DMS153 treated with DMSO at 0.1 percent for 48 hours (cell line): ENCODE measurements around the gene SNTG2.

Source experiments
- DNase-seq: peaks from one replicate; lab custom pipeline; 2025; ENCODE audit not compliant: unreplicated experiment; lab: John Stamatoyannopoulos, UW

The SNTG2 gene

DNA sequence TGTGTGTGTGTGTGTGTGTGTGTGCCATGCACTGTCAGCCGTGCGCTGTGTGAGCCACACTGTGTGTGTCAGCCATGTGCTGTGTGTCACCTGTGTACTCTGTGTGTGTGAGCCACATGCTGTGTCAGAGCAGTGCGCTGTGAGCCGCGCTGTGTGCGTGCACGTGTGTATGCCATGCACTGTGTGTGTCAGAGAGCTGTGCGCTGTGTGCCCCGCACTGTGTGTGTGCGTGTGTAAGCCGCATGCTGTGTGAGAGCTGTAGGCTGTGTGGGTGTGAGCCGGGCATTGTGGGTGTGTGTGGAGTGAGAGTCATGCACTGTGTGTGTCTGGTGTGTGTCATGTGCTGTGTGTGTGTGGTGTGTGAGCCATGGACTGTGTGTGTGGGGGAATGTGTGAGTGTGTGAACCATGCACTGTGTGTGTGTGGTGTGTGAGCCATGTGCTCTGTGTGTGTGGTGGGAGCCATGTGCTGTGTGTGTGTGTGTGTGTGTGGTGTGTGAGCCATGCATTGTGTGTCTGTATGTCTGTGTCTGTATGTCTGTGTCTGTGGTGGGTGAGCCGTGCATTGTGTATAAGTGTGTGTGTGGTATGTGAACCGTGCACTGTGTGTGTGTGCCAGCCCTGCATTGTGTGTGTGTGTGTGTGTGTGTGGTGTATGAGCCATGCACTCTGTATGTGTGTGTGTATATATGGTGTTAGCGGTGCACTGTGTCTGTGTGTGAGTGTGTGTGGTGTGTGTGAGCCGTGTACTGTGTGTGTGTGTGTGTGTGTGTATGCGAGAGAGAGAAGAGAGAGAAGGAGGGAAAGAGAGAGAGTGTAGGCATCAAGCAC lies 356.3 kb downstream of the SNTG2 start:
- DNase-seq = no peak

GRCh38 chr2:1307670-1308069 lies 357.0 kb downstream of the SNTG2 start:
- DNase-seq = no peak

- DNase-seq = no peak
Measured at GRCh38 chr2:1308678-1309077, 358.0 kb downstream of the SNTG2 start.

DNA sequence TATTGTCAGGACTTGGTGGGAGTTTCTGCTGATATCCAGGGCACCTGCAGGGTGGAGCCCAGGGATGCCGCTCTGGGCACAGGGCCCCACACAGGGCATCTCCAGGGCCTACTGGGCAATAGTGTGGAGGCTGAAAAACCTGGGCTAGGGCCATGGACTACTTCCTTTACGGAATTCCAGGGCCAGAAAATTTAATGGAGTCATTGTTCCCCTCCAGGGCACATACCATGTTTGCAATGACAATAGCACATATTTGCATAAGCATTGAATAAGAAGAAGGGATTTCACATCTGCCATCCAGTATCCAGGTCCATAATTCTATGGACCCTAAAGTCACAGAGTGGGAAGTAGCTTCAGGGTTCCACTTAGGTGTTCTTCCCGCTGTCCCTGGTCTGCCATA lies 358.9 kb downstream of the SNTG2 start:
- no peak for DNase-seq

DNA sequence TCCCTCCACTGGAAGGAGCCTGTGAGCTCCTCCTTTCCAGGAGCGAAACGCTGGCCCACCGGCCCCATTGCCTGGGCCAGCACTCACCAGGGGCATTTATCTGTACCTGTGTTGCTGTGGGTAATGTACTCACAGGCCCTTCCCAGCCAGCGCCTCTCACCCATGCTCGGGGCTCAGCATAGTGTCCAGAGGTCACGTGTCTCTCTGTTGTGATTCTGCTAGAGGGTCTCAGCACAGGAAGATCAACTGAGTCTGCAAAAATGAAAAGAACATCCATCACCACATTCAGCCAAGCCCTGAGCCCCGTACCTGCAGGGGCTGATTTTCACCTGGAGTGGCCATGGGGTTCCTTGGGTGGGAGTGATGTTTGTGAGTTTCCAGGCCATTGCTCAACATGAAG lies 359.6 kb downstream of the SNTG2 start:
- no peak for DNase-seq

- DNase-seq = no peak
Measured at GRCh38 chr2:1310866-1311265, 360.2 kb downstream of the SNTG2 start.

GRCh38 chr2:1313240-1313924 lies 362.7 kb downstream of the SNTG2 start:
- DNase-seq = no peak

GRCh38 chr2:1314254-1314653 lies 363.6 kb downstream of the SNTG2 start:
- DNase-seq = no peak

GRCh38 chr2:1318366-1319009 lies 367.8 kb downstream of the SNTG2 start:
- no peak for DNase-seq

DNA sequence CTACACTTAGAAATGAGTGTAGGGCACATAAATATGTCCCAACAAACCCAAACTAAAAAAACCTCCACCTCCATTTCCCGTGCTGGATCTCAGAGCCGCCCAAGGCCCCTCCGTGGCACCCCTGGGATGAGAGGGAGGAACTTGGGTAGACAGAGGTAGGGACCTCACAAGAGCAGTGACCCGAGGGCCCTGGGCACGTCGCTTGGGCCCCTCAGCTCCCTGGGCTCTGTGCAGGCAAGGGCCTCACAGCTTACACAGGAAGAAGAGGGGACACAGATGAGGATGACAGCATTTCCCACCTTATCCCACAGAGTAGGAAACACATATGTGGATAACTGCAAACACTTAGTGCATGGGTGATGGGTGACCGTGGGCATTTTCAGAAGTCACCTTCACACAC lies 368.7 kb downstream of the SNTG2 start:
- DNase-seq = no peak

DNA sequence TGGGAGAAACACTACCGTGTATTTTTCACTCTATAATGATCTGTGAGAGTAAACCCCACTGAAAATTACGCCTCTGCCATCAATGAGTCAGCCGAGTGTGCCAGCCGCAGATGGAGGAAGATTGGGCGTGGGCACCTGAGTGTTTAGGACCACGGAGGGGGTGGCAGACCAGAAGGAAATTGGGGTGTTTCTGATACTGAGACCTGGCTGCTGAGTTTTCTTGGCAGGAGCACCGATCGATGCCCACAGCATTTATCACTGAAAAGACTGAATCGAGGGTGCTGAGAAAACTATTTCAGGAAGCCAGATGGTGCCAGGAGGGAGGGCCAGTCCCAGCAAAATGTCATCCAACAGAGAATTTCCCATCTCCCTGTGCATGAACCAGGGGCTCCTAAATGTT lies 370.7 kb downstream of the SNTG2 start:
- DNase-seq = no peak

DNA sequence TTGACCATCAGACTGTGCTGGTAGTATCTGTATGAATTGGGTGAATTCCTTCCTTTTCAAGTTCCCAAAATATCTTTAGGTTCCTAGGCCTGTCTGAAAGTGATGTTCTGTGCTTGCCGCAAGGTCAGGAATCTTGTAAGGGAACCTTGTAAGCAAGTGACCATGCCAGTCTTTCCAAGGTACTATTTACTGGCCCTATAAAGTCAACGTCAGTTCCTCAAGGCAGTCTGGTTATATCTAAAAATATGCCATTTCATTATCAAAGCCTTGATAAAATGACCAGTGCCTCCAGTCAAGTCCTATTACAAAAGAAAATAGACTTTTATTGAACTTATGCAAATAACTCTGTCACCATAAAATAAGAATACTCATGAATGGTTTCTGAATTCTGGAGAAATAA lies 374.2 kb downstream of the SNTG2 start:
- no peak for DNase-seq

DNA sequence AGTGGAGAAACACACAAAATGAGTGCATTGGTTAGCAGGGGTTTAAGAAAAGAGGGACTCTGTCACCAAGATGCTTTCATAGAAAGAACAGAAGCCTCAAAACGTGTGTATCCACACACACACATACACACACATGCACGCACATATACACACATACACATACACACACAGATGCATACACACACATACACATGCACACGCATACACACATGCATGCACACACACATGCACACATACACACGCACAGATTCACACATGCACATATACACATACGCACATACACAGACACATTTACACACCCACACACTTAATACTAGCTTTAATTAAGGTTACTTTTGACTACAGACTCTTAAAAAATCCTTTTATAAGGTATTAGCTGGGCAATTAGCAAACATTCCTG lies 378.0 kb downstream of the SNTG2 start:
- no peak for DNase-seq

- no peak for DNase-seq
Measured at GRCh38 chr2:1339388-1340140, 388.9 kb downstream of the SNTG2 start.

DNA sequence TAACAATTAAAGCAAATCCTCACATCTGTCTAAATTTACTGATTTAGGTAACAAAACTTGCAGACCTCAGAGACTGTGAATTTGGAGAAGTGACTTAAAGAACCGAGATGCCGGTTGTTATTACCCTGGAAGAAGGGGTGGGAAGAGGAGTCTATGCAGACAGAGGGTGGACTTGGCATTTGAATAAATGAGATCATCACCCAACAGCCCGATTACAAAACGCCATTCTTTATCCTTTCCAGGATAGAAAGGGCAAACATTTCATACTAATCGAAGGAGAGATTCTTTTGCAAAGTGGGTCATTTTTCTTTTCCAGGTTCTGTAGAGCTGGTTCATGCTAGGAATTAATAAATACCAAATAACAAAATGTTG lies 389.5 kb downstream of the SNTG2 start:
- DNase-seq = no peak

GRCh38 chr2:1341404-1342120 lies 390.9 kb downstream of the SNTG2 start:
- no peak for DNase-seq

GRCh38 chr2:1348789-1349188 lies 398.1 kb downstream of the SNTG2 start:
- DNase-seq = no peak

DNA sequence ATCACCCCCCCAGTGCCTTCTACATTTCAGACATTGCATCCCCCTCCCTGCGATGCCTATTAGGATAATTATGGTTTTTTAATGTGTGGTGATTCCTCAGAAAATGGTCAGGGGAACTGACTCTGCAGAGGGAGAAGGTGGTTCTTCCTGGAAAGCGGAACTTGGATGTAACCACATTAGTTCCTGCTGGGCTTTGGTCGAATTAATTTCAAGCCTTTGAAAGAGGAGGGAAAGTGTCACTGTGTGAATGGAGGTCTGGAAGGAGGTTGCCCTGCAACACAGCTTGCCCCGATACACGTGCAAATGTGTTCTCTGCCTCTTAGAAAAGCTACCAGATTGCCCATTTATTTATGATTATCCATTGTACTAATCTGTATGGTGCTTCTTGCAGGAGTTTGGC lies 399.5 kb downstream of the SNTG2 start:
- DNase-seq = no peak

DNA sequence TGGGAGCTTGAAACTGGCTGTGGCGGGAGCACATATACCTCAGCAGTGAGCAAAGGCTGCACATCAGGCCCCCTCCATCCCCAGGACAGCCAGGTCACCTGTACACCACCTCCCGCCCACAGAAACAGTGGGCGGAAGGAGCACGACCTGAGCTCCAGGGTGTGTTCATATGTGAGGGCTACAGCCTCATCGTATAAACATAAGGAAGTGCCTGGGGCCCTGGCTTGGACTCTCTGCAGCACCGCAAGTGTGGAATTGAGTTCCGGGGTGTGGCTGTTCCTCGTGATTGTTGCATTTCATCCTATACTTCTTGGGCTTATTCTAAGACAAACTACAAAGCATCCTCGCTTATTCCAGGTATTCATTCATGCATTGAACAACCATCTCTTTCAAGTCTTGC lies 402.5 kb downstream of the SNTG2 start:
- DNase-seq = no peak

DNA sequence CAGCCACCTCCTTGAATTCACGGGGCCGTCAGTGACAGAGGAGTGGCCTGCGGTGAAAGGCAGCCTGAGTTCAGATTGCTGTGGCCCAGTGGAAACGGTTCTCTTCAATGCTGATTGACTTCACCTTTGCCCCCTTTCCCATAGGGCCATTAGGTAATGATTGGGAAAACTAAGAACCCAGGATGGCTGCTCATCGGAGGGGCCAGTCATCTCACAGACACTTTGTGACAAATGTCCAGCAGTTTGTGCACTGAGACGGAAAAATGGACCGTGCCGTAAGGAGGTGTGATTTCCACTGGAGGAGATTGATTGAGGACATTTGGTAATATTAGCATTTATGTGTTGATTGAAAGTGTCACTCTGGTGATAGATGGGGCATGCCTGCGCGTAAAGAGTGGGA lies 402.9 kb downstream of the SNTG2 start:
- DNase-seq = no peak

DNA sequence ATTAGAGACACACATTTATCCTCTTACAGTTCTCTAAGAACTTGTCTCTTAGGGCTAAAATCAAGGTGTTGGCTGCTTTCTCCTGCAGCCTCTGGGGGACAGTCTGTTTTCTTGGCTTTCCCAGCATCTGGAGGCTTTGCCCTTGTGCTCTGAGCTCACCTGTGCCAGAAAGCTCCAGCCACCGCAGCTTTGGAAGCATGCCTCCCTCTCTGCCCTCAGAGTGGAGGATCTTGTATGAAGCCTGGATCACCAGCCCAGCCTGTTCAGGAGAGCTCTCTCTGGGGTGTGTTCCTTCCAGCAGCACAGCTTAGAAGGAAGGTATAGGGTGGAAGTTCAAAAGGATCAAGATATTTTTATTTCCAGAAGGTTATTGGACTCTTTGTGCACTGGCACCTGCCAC lies 409.5 kb downstream of the SNTG2 start:
- no peak for DNase-seq
